Measurements from ENCODE around the gene HIP1.
A peak's percentile ranks its signal among the peaks of the same experiment; 100 is the strongest.

The HIP1 gene

GRCh38 chr7:75537731-75538130, 201.0 kb downstream of the HIP1 start:
- POLR2A ChIA-PET, result no interaction called here
- CTCF ChIA-PET, result no interaction called here
- no peak for TF ChIP-seq CTCF (IDR thresholded peaks at IDR 0.05; ENCODE audit: insufficient read depth, low read length, missing control alignments)

GRCh38 chr7:75536940-75537538, 201.7 kb downstream of the HIP1 start:
- no peak for DNase-seq (ENCODE audit: low read depth, low spot score)
- CTCF ChIA-PET, result no interaction called here
- TF ChIP-seq CTCF (IDR thresholded peaks at IDR 0.05; ENCODE audit: insufficient read depth, low read length, missing control alignments), result no peak
- no peak overlapping the region for H3K4me3 ChIP-seq (ENCODE audit: low read depth, low read length)
- POLR2A ChIA-PET, result no interaction called here

More at GRCh38 chr7:75537731-75538130, 201.0 kb downstream of the HIP1 start:
- DNase-seq (ENCODE audit: low read depth, low spot score), result no peak
- no peak overlapping the region for H3K4me3 ChIP-seq (ENCODE audit: low read depth, low read length)

- no peak for TF ChIP-seq CTCF (IDR thresholded peaks at IDR 0.05; ENCODE audit: insufficient read depth, low read length, missing control alignments)
- CTCF ChIA-PET, result no interaction called here
- POLR2A ChIA-PET, result no interaction called here
- DNase-seq (ENCODE audit: low read depth, low spot score), result no peak
- no peak overlapping the region for H3K4me3 ChIP-seq (ENCODE audit: low read depth, low read length)
Observed at GRCh38 chr7:75536491-75536890, 202.2 kb downstream of the HIP1 start.

- H3K4me3 ChIP-seq (ENCODE audit: low read depth, low read length), result no peak overlapping the region
- DNase-seq (ENCODE audit: low read depth, low spot score), result peak; percentile 50
- POLR2A ChIA-PET, result interaction anchor here (0.8 kb wide), 1 partner anchor 30 kb away, joined by 3 read pairs; no protein-coding TSS in a partner anchor
- no peak for TF ChIP-seq CTCF (IDR thresholded peaks at IDR 0.05; ENCODE audit: insufficient read depth, low read length, missing control alignments)
- CTCF ChIA-PET, result interaction anchor here (1.5 kb wide), 1 partner anchor 27 kb away, joined by 3 read pairs; no protein-coding TSS in a partner anchor
Observed at GRCh38 chr7:75534727-75535307, 203.9 kb downstream of the HIP1 start.

- no peak for TF ChIP-seq CTCF (IDR thresholded peaks at IDR 0.05; ENCODE audit: insufficient read depth, low read length, missing control alignments)
- no peak for DNase-seq (ENCODE audit: low read depth, low spot score)
- CTCF ChIA-PET, result interaction anchor here (1.5 kb wide), 1 partner anchor 28 kb away, joined by 3 read pairs; no protein-coding TSS in a partner anchor
- POLR2A ChIA-PET, result no interaction called here
- no peak overlapping the region for H3K4me3 ChIP-seq (ENCODE audit: low read depth, low read length)
Observed at GRCh38 chr7:75533926-75534325, 204.8 kb downstream of the HIP1 start.

- TF ChIP-seq CTCF (IDR thresholded peaks at IDR 0.05; ENCODE audit: insufficient read depth, low read length, missing control alignments), result no peak
- ChIA-PET POLR2A (no interaction called here), CTCF (no interaction called here)
- DNase-seq (ENCODE audit: low read depth, low spot score), result no peak
- H3K4me3 ChIP-seq (ENCODE audit: low read depth, low read length), result no peak overlapping the region
Observed at GRCh38 chr7:75532639-75533038, 206.1 kb downstream of the HIP1 start.

Measured in AG04449 (cell line).